Measurements from ENCODE around the gene DPEP3.
"Not testable (repeated sequence)": the region's sequence is repeated elsewhere in the genome, so short reads cannot be mapped to it uniquely, and the experiment has no call there.

Gene DPEP3

GRCh38 chr16:67975321-67976105 lies 4.8 kb downstream of the DPEP3 start:
- H3K27ac ChIP-seq = peak overlapping the region; percentile 67
- H3K9ac ChIP-seq = peak overlapping the region; percentile 26; the same call in 1 of the 2 replicates
- no peaks in the 10 kb centered on the region for H4K20me1 ChIP-seq (ENCODE audit: insufficient read depth)
- H3K4me1 ChIP-seq (ENCODE audit: low read depth, poor library complexity, severe bottlenecking) = peaks cover 28% of the 10 kb centered on the region
- H3K4me3 ChIP-seq (IDR thresholded peaks at IDR 0.05; ENCODE audit: insufficient read depth, low read depth, low read length) = no peak overlapping the region
- H3K79me2 ChIP-seq (ENCODE audit: insufficient read depth, low read depth) = no peaks in the 10 kb centered on the region
- peak overlapping the region; percentile 75 for H2AFZ ChIP-seq (ENCODE audit: low read depth)
- TF ChIP-seq CTCF (conservative IDR thresholded peaks at IDR 0.05; ENCODE audit: low read depth, low read length) = no peak
- no peaks in the 10 kb centered on the region for H3K27me3 ChIP-seq (ENCODE audit: insufficient read depth, low read depth)
- H3K36me3 ChIP-seq (ENCODE audit: insufficient read depth) = no peaks in the 10 kb centered on the region
- peak overlapping the region; percentile 77 for H3K4me2 ChIP-seq

- not testable (repeated sequence) for H3K4me2 ChIP-seq; H3K27me3 ChIP-seq (ENCODE audit: insufficient read depth, low read depth); H3K79me2 ChIP-seq (ENCODE audit: insufficient read depth, low read depth); H3K9ac ChIP-seq; H3K36me3 ChIP-seq (ENCODE audit: insufficient read depth); H3K4me3 ChIP-seq (IDR thresholded peaks at IDR 0.05; ENCODE audit: insufficient read depth, low read depth, low read length); H2AFZ ChIP-seq (ENCODE audit: low read depth); H4K20me1 ChIP-seq (ENCODE audit: insufficient read depth); H3K27ac ChIP-seq
- peaks cover 33% of the 10 kb centered on the region for H3K4me1 ChIP-seq (ENCODE audit: low read depth, poor library complexity, severe bottlenecking)
These were observed 8.0 kb downstream of the DPEP3 start for GRCh38 chr16:67972285-67972684.

GRCh38 chr16:67971111-67971510 lies 9.2 kb downstream of the DPEP3 start:
- Histone ChIP-seq H3K4me2 (no peak overlapping the region), H2AFZ (ENCODE audit: low read depth) (no peak overlapping the region), H3K4me3 (IDR thresholded peaks at IDR 0.05; ENCODE audit: insufficient read depth, low read depth, low read length) (no peak overlapping the region), H3K9ac (no peak overlapping the region), H3K27me3 (ENCODE audit: insufficient read depth, low read depth) (no peaks in the 10 kb centered on the region), H3K27ac (no peak overlapping the region), H3K36me3 (ENCODE audit: insufficient read depth) (no peaks in the 10 kb centered on the region), H3K4me1 (ENCODE audit: low read depth, poor library complexity, severe bottlenecking) (peaks cover 36% of the 10 kb centered on the region), H3K79me2 (ENCODE audit: insufficient read depth, low read depth) (no peaks in the 10 kb centered on the region), H4K20me1 (ENCODE audit: insufficient read depth) (no peaks in the 10 kb centered on the region)
- TF ChIP-seq CTCF (conservative IDR thresholded peaks at IDR 0.05; ENCODE audit: low read depth, low read length) = no peak

- Histone ChIP-seq H3K4me1 (ENCODE audit: low read depth, poor library complexity, severe bottlenecking) (peaks cover 36% of the 10 kb centered on the region), H3K4me3 (IDR thresholded peaks at IDR 0.05; ENCODE audit: insufficient read depth, low read depth, low read length) (no peak overlapping the region), H2AFZ (ENCODE audit: low read depth) (peak overlapping the region; percentile 92), H3K4me2 (peak overlapping the region; percentile 81), H3K27ac (no peak overlapping the region), H3K27me3 (ENCODE audit: insufficient read depth, low read depth) (no peaks in the 10 kb centered on the region), H3K79me2 (ENCODE audit: insufficient read depth, low read depth) (no peaks in the 10 kb centered on the region), H4K20me1 (ENCODE audit: insufficient read depth) (no peaks in the 10 kb centered on the region), H3K9ac (no peak overlapping the region), H3K36me3 (ENCODE audit: insufficient read depth) (no peaks in the 10 kb centered on the region)
- TF ChIP-seq CTCF (conservative IDR thresholded peaks at IDR 0.05; ENCODE audit: low read depth, low read length) = no peak
These were observed 10.9 kb downstream of the DPEP3 start for GRCh38 chr16:67969254-67970039.

Data from KMS-11 (cell line).